HG03175 (cell line): ENCODE data around the gene LGI4.
"Not testable (repeated sequence)": the region's sequence is repeated elsewhere in the genome, so short reads cannot be mapped to it uniquely, and the experiment has no call there.

Experiments
- ATAC-seq: cut with Tn5 transposase; IDR thresholded peaks from one replicate; pipeline ENCODE4 v1.9.1; 2021; ENCODE audit warnings: mild to moderate bottlenecking, moderate library complexity; ENCODE audit not compliant: unreplicated experiment

The LGI4 gene

GRCh38 chr19:35161434-35161743 lies 26.5 kb upstream of the LGI4 start:
- ATAC-seq, result no peak

- no peak for ATAC-seq
These were observed 26.0 kb upstream of the LGI4 start for GRCh38 chr19:35160629-35161433.

GRCh38 chr19:35159606-35160005 lies 24.7 kb upstream of the LGI4 start:
- ATAC-seq, result no peak

GRCh38 chr19:35157431-35157830 lies 22.6 kb upstream of the LGI4 start:
- no peak for ATAC-seq

GRCh38 chr19:35156673-35157014 lies 21.8 kb upstream of the LGI4 start:
- ATAC-seq, result no peak

GRCh38 chr19:35155981-35156672 lies 21.3 kb upstream of the LGI4 start:
- ATAC-seq, result no peak

- ATAC-seq, result no peak
These were observed 20.6 kb upstream of the LGI4 start for GRCh38 chr19:35155441-35155840.

GRCh38 chr19:35154525-35155406 lies 19.9 kb upstream of the LGI4 start, which contains the start of gene FXYD5:
FXYD5 (plus strand) TSS chr19:35154735; CDS start chr19:35155551, 816 bp downstream.
- no peak for ATAC-seq

- ATAC-seq, result peak; percentile 57
These were observed 19.1 kb upstream of the LGI4 start for GRCh38 chr19:35153701-35154524.

- not testable (repeated sequence) for ATAC-seq
These were observed 18.3 kb upstream of the LGI4 start for GRCh38 chr19:35153129-35153522.

- no peak for ATAC-seq
These were observed 16.6 kb upstream of the LGI4 start for GRCh38 chr19:35151273-35152065.

GRCh38 chr19:35150445-35150844 lies 15.6 kb upstream of the LGI4 start:
- no peak for ATAC-seq

GRCh38 chr19:35149463-35149862 lies 14.6 kb upstream of the LGI4 start:
- ATAC-seq, result no peak

GRCh38 chr19:35146746-35147459 lies 12.0 kb upstream of the LGI4 start:
- ATAC-seq, result no peak

- ATAC-seq, result no peak
These were observed 10.0 kb upstream of the LGI4 start for GRCh38 chr19:35144600-35145436.

- no peak for ATAC-seq
These were observed 9.4 kb upstream of the LGI4 start for GRCh38 chr19:35144259-35144599.

- no peak for ATAC-seq
These were observed 9.0 kb upstream of the LGI4 start for GRCh38 chr19:35143818-35144217.

- no peak for ATAC-seq
These were observed 8.4 kb upstream of the LGI4 start, which contains the start of gene FXYD7 for GRCh38 chr19:35143231-35143715. FXYD7 (plus strand) TSS chr19:35143255; CDS start chr19:35143334, 79 bp downstream.
